Measurements from ENCODE around the gene KRT86. TPM values are rescaled to one million over a fixed set of nuclear protein-coding genes. Genes with fewer than 3 reads are reported as not detected.
A peak's percentile ranks its signal among the peaks of the same experiment; 100 is the strongest.
"Not testable (repeated sequence)": the region's sequence is repeated elsewhere in the genome, so short reads cannot be mapped to it uniquely, and the experiment has no call there.

Gene KRT86
- total and polyA plus RNA-seq, 4 experiments from 2014 or later = not detected

- Mint-ChIP-seq H3K36me3 (no peaks in the 10 kb centered on the region), H3K4me1 (peaks cover 10 to 41% (median 13%) of the 10 kb centered on the region in 4 donors), H3K4me3 (peak overlapping the region in 2 of 8 donors; percentile 10 to 54), H3K27ac (peak overlapping the region in 3 of 7 donors; percentile 25 to 81 (median 46)), H3K27me3 (peaks cover 4 to 23% of the 10 kb centered on the region in 2 donors), H3K9me3 (peaks cover 0 to 5% (median 0%) of the 10 kb centered on the region in 8 donors)
- ChIA-PET CTCF (ENCODE audit: partially characterized antibody) (interaction anchor here (1.9 kb wide), 1 partner anchor 29 kb away, joined by 14 read pairs; no protein-coding TSS in a partner anchor), POLR2A (ENCODE audit: partially characterized antibody) (no interaction called here)
- Histone ChIP-seq H3K36me3 (ENCODE audit: insufficient read depth, low read length) (no peaks in the 10 kb centered on the region), H3K9me3 (ENCODE audit: control insufficient read depth in 1 of 2, low read length in 2 of 2) (no peaks in the 10 kb centered on the region), H3K27me3 (ENCODE audit: insufficient read depth, low read length) (no peaks in the 10 kb centered on the region), H3K4me1 (ENCODE audit: insufficient read depth, low read length) (peaks cover 8% of the 10 kb centered on the region), H3K4me3 (ENCODE audit: low read length in 2 of 2) (no peak overlapping the region), H3K27ac (ENCODE audit: low read depth, low read length) (no peak overlapping the region)
- intact Hi-C loops (cut with micrococcal nuclease) = no loop called here
- DNase-seq = no peak
Measured at GRCh38 chr12:52250048-52250990, 24.1 kb upstream of the KRT86 start.

- Mint-ChIP-seq H3K4me3 (peak overlapping the region in 4 of 8 donors; percentile 6 to 55 (median 38)), H3K36me3 (no peaks in the 10 kb centered on the region), H3K9me3 (peaks cover 0 to 5% (median 0%) of the 10 kb centered on the region in 8 donors), H3K27ac (peak overlapping the region in 2 of 7 donors; percentile 7 to 42), H3K27me3 (peaks cover 10 to 32% of the 10 kb centered on the region in 2 donors), H3K4me1 (peaks cover 10 to 30% (median 13%) of the 10 kb centered on the region in 4 donors)
- Histone ChIP-seq H3K27me3 (ENCODE audit: insufficient read depth, low read length) (no peaks in the 10 kb centered on the region), H3K27ac (ENCODE audit: low read depth, low read length) (no peak overlapping the region), H3K4me3 (ENCODE audit: low read length in 2 of 2) (no peak overlapping the region), H3K36me3 (ENCODE audit: insufficient read depth, low read length) (no peaks in the 10 kb centered on the region), H3K4me1 (ENCODE audit: insufficient read depth, low read length) (peaks cover 8% of the 10 kb centered on the region), H3K9me3 (ENCODE audit: control insufficient read depth in 1 of 2, low read length in 2 of 2) (no peaks in the 10 kb centered on the region)
- POLR2A ChIA-PET (ENCODE audit: partially characterized antibody) = no interaction called here
- DNase-seq = no peak
- CTCF ChIA-PET (ENCODE audit: partially characterized antibody) = interaction anchor here (1.1 to 1.9 kb wide), 2 partner anchors 26 to 28 kb away, joined by 5 to 14 read pairs; no protein-coding TSS in a partner anchor
- intact Hi-C loops (cut with micrococcal nuclease) = no loop called here
Measured at GRCh38 chr12:52251367-52252051, 22.9 kb upstream of the KRT86 start.

GRCh38 chr12:52252175-52252615, 22.2 kb upstream of the KRT86 start:
- CTCF ChIA-PET (ENCODE audit: partially characterized antibody) = interaction anchor here (1.1 to 1.9 kb wide), 2 partner anchors 25 to 28 kb away, joined by 5 to 14 read pairs; no protein-coding TSS in a partner anchor
- intact Hi-C loops (cut with micrococcal nuclease) = not testable (repeated sequence)

GRCh38 chr12:52252728-52253343, 21.6 kb upstream of the KRT86 start:
- Mint-ChIP-seq H3K27me3 (peaks cover 18 to 35% of the 10 kb centered on the region in 2 donors), H3K36me3 (no peaks in the 10 kb centered on the region), H3K27ac (peak overlapping the region in 1 of 7 donors; percentile 44), H3K9me3 (peaks cover 0 to 5% (median 0%) of the 10 kb centered on the region in 8 donors), H3K4me3 (no peak overlapping the region), H3K4me1 (peaks cover 10 to 22% (median 13%) of the 10 kb centered on the region in 4 donors)
- intact Hi-C loops (cut with micrococcal nuclease) = no loop called here
- Histone ChIP-seq H3K4me1 (ENCODE audit: insufficient read depth, low read length) (peaks cover 8% of the 10 kb centered on the region), H3K4me3 (ENCODE audit: low read length in 2 of 2) (no peak overlapping the region), H3K27ac (ENCODE audit: low read depth, low read length) (no peak overlapping the region), H3K27me3 (ENCODE audit: insufficient read depth, low read length) (no peaks in the 10 kb centered on the region), H3K36me3 (ENCODE audit: insufficient read depth, low read length) (no peaks in the 10 kb centered on the region), H3K9me3 (ENCODE audit: control insufficient read depth in 1 of 2, low read length in 2 of 2) (no peaks in the 10 kb centered on the region)
- ChIA-PET CTCF (ENCODE audit: partially characterized antibody) (interaction anchor here (1.5 to 1.9 kb wide), 2 partner anchors 27 kb away, joined by 5 to 14 read pairs; no protein-coding TSS in a partner anchor), POLR2A (ENCODE audit: partially characterized antibody) (no interaction called here)
- no peak for DNase-seq

More at GRCh38 chr12:52252175-52252615, 22.2 kb upstream of the KRT86 start:
- H3K27ac Mint-ChIP-seq; H3K9me3 ChIP-seq (ENCODE audit: control insufficient read depth in 1 of 2, low read length in 2 of 2); H3K4me1 ChIP-seq (ENCODE audit: insufficient read depth, low read length); H3K36me3 ChIP-seq (ENCODE audit: insufficient read depth, low read length); DNase-seq; H3K4me3 ChIP-seq (ENCODE audit: low read length in 2 of 2); H3K4me3 Mint-ChIP-seq; POLR2A ChIA-PET (ENCODE audit: partially characterized antibody); H3K36me3 Mint-ChIP-seq; H3K27me3 ChIP-seq (ENCODE audit: insufficient read depth, low read length); H3K27ac ChIP-seq (ENCODE audit: low read depth, low read length); H3K9me3 Mint-ChIP-seq: not testable (repeated sequence)
- Mint-ChIP-seq H3K4me1 (peaks cover 10 to 29% (median 13%) of the 10 kb centered on the region in 4 donors), H3K27me3 (peaks cover 15 to 35% of the 10 kb centered on the region in 2 donors)

GRCh38 chr12:52253391-52254179, 20.9 kb upstream of the KRT86 start:
- H3K27ac Mint-ChIP-seq = no peak overlapping the region
- H3K9me3 ChIP-seq (ENCODE audit: control insufficient read depth in 1 of 2, low read length in 2 of 2) = no peaks in the 10 kb centered on the region
- H3K36me3 Mint-ChIP-seq = no peaks in the 10 kb centered on the region
- H3K4me1 Mint-ChIP-seq = peaks cover 10 to 20% (median 13%) of the 10 kb centered on the region in 4 donors
- no peak overlapping the region for H3K4me3 Mint-ChIP-seq
- H3K4me3 ChIP-seq (ENCODE audit: low read length in 2 of 2) = no peak overlapping the region
- ChIA-PET CTCF (ENCODE audit: partially characterized antibody) (interaction anchor here (1.5 kb wide), 1 partner anchor 26 kb away, joined by 5 read pairs; no protein-coding TSS in a partner anchor), POLR2A (ENCODE audit: partially characterized antibody) (no interaction called here)
- intact Hi-C loops (cut with micrococcal nuclease) = no loop called here
- no peaks in the 10 kb centered on the region for H3K27me3 ChIP-seq (ENCODE audit: insufficient read depth, low read length)
- H3K9me3 Mint-ChIP-seq = peaks cover 0 to 5% (median 0%) of the 10 kb centered on the region in 8 donors
- no peak overlapping the region for H3K27ac ChIP-seq (ENCODE audit: low read depth, low read length)
- H3K4me1 ChIP-seq (ENCODE audit: insufficient read depth, low read length) = peaks cover 8% of the 10 kb centered on the region
- H3K27me3 Mint-ChIP-seq = peaks cover 21 to 37% of the 10 kb centered on the region in 2 donors
- no peak for DNase-seq
- no peaks in the 10 kb centered on the region for H3K36me3 ChIP-seq (ENCODE audit: insufficient read depth, low read length)

GRCh38 chr12:52254180-52254964, 20.1 kb upstream of the KRT86 start:
- intact Hi-C loops (cut with micrococcal nuclease) = no loop called here
- peaks cover 10 to 20% (median 13%) of the 10 kb centered on the region in 4 donors for H3K4me1 Mint-ChIP-seq
- no peaks in the 10 kb centered on the region for H3K36me3 Mint-ChIP-seq
- no peak overlapping the region for H3K27ac Mint-ChIP-seq
- no peak overlapping the region for H3K4me3 Mint-ChIP-seq
- no peaks in the 10 kb centered on the region for H3K9me3 ChIP-seq (ENCODE audit: control insufficient read depth in 1 of 2, low read length in 2 of 2)
- POLR2A ChIA-PET (ENCODE audit: partially characterized antibody) = interaction anchor here (0.8 kb wide), 1 partner anchor 14 kb away, joined by 4 read pairs; no protein-coding TSS in a partner anchor
- H3K9me3 Mint-ChIP-seq = peaks cover 0 to 5% (median 0%) of the 10 kb centered on the region in 8 donors
- DNase-seq = no peak
- H3K4me1 ChIP-seq (ENCODE audit: insufficient read depth, low read length) = peaks cover 8% of the 10 kb centered on the region
- CTCF ChIA-PET (ENCODE audit: partially characterized antibody) = interaction anchor here (0.7 to 1.5 kb wide), 3 partner anchors 23 to 26 kb away, joined by 4 to 6 read pairs (median 5); no protein-coding TSS in a partner anchor
- H3K36me3 ChIP-seq (ENCODE audit: insufficient read depth, low read length) = no peaks in the 10 kb centered on the region
- no peaks in the 10 kb centered on the region for H3K27me3 ChIP-seq (ENCODE audit: insufficient read depth, low read length)
- H3K27ac ChIP-seq (ENCODE audit: low read depth, low read length) = no peak overlapping the region
- no peak overlapping the region for H3K4me3 ChIP-seq (ENCODE audit: low read length in 2 of 2)
- H3K27me3 Mint-ChIP-seq = peaks cover 26 to 39% of the 10 kb centered on the region in 2 donors
